Ovary (tissue), 9 donors: ENCODE measurements around the gene PRDM16. TPM values are rescaled to one million over a fixed set of nuclear protein-coding genes. Genes with fewer than 3 reads are reported as not detected.

Experiments used
- DNase-seq, 5 donors: peaks; one replicate each; pipeline ENCODE4 v3.0.0-alpha.2; 2019 to 2020
- H3K27ac ChIP-seq, 2 donors: fragments of 200-600 bp; one replicate each; pipeline versions ENCODE4 v1.5.1 to v1.8.0; 2019 to 2022
- H3K27me3 ChIP-seq: fragments of 200-600 bp; one replicate; pipeline ENCODE4 v1.8.0; 2022
- H3K36me3 ChIP-seq: fragments of 200-600 bp; sonication (generic); one replicate; pipeline ENCODE4 v1.5.1; 2019
- H3K4me1 ChIP-seq: one replicate; pipeline ENCODE4 v1.8.1; 2013; ENCODE audit warnings: mild to moderate bottlenecking, moderate library complexity; ENCODE audit not compliant: insufficient read depth
- H3K4me3 ChIP-seq: fragments of 200-600 bp; sonication (generic); one replicate; pipeline ENCODE4 v1.5.1; 2017
- H3K9me3 ChIP-seq, 2 donors: fragments of 200-600 bp in 1 of 2; sonication (generic) in 1 of 2; one replicate each; pipeline versions ENCODE4 v1.5.1 to v1.8.1; 2013 to 2019; ENCODE audit warnings: mild to moderate bottlenecking in 1 of 2, moderate library complexity in 1 of 2
- EP300 ChIP-seq: sonication (generic); formaldehyde crosslinking; IDR thresholded peaks from one replicate; pipeline ENCODE4 v1.6.1; 2017; ENCODE audit warnings: antibody characterized with exemption
- POLR2A ChIP-seq: fragments of 450-650 bp; IDR thresholded peaks from one replicate; pipeline ENCODE4 v1.6.1; 2017; ENCODE audit warnings: antibody characterized with exemption, mild to moderate bottlenecking, moderate library complexity
- WGBS, 3 donors: extraction: QIAGEN DNeasy Blood & Tissue Kit in 1 of 3; methylation state at CpG; one replicate each; pipeline versions ENCODE4 v1.1.5 to v1.1.7; 2013 to 2017; 5-methylcytosine and 5-hydroxymethylcytosine counted together
- intact Hi-C, 4 donors: fragments of 100-400 bp; cut with DNase I; formaldehyde crosslinking; loops; one replicate each; pipeline versions ENCODE4 v1.11.0 to v1.15.1; 2022 to 2023
- polyA plus RNA-seq, 2 donors: library from polyadenylated mRNA; stranded (reverse); fragments of 200-250 nt in 1 of 2; fragments of 350-450 nt in 1 of 2; fragmentation: Illumina TruSeq in 1 of 2; extraction: RNeasy Lipid Tissue Mini Kit (QIAGEN cat#74804) in 1 of 2; gene quantifications; one replicate each; pipeline ENCODE4 v1.2.3, GENCODE V29; 2013 to 2014
- total RNA-seq, 7 donors: library from RNA; depleted of rRNA in 2 of 7; stranded (reverse); fragments of >200 nt in 2 of 7; fragmentation: NEBNext Ultra II Directional in 3 of 7; extraction: Animal tissue kit (Norgen Biotek cat#: 25700) in 3 of 7; gene quantifications; one replicate each; pipeline versions ENCODE4 v1.1.0 to v1.2.4, GENCODE V29; 2016 to 2023
- TF ChIP-seq, protein P1 (sequence below), 3 donors: fragments of 450-650 bp in 2 of 3; fragments of 200-600 bp in 1 of 3; IDR thresholded peaks; one replicate each; pipeline versions ENCODE4 v1.5.1 to v1.8.0; 2016 to 2022; ENCODE audit warnings: antibody characterized with exemption in 3 of 3, mild to moderate bottlenecking in 1 of 3
- donor health status: DM: no; HTN: no; CAD: no; lungs with moderate emphysema.
- donor health status: DM: no; HTN: no; CAD: no.
- donor health status: Bipolar disorder and iron deficiency.
- donor health status: DM: yes; HTN: yes; CAD: no.
- donor health status: DM: no; HTN: no; CAD: no.
- donor health status: DM: yes; HTN: yes; CAD: no.

Gene PRDM16
- total and polyA plus RNA-seq, 9 donors, result 1.1 to 17.3 (median 3.9) TPM

DNA sequence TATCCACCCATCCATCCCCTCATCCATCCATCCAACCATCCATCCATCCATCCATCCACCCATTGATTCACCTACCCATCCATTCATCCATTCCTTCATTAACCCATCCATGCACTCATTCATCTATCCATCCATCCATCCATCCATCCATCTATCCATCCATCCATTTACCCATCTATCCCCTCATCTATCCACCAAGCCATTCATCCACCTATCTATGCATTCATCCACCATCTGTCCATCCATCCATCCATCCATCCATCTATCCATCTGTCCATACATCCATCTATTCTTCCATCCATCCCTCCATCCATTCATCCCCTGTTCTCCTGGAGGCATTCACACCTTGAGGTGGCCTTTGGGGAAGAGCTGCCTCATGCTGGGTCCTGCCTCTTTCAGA, 107.0 kb downstream of the PRDM16 start:
- peaks cover 19% of the 10 kb centered on the region for H3K4me1 ChIP-seq

GRCh38 chr1:3176820-3177219, 107.8 kb downstream of the PRDM16 start:
- intact Hi-C loops, result no loop called here
- H3K36me3 ChIP-seq, result no peaks in the 10 kb centered on the region
- TF ChIP-seq, protein P1, sequence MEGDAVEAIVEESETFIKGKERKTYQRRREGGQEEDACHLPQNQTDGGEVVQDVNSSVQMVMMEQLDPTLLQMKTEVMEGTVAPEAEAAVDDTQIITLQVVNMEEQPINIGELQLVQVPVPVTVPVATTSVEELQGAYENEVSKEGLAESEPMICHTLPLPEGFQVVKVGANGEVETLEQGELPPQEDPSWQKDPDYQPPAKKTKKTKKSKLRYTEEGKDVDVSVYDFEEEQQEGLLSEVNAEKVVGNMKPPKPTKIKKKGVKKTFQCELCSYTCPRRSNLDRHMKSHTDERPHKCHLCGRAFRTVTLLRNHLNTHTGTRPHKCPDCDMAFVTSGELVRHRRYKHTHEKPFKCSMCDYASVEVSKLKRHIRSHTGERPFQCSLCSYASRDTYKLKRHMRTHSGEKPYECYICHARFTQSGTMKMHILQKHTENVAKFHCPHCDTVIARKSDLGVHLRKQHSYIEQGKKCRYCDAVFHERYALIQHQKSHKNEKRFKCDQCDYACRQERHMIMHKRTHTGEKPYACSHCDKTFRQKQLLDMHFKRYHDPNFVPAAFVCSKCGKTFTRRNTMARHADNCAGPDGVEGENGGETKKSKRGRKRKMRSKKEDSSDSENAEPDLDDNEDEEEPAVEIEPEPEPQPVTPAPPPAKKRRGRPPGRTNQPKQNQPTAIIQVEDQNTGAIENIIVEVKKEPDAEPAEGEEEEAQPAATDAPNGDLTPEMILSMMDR (IDR thresholded peaks at IDR 0.05), result no peak
- TF ChIP-seq POLR2A, result no peak
- TF ChIP-seq EP300, result no peak
- 91 to 98% (median 93%) methylated on average over 2 of the region's 2 CpGs for WGBS, 3 donors
- DNase-seq, result no peak
- H3K27me3 ChIP-seq, result no peaks in the 10 kb centered on the region
- H3K4me1 ChIP-seq, result peaks cover 13% of the 10 kb centered on the region
- no peaks in the 10 kb centered on the region for H3K9me3 ChIP-seq
- H3K27ac ChIP-seq, result no peak overlapping the region
- H3K4me3 ChIP-seq, result no peak overlapping the region

More for the DNA sequence above, 107.0 kb downstream of the PRDM16 start:
- intact Hi-C loops, result no loop called here
- H3K4me3 ChIP-seq, result no peak overlapping the region
- TF ChIP-seq, protein P1 (IDR thresholded peaks at IDR 0.05), result no peak
- TF ChIP-seq POLR2A (no peak), EP300 (no peak)
- H3K27ac ChIP-seq, result no peak overlapping the region
- no peaks in the 10 kb centered on the region for H3K9me3 ChIP-seq
- H3K27me3 ChIP-seq, result no peaks in the 10 kb centered on the region
- DNase-seq, result no peak
- no peaks in the 10 kb centered on the region for H3K36me3 ChIP-seq

GRCh38 chr1:3178279-3178678, 109.3 kb downstream of the PRDM16 start:
- intact Hi-C loops, result no loop called here
- Histone ChIP-seq H3K4me1 (peaks cover 12% of the 10 kb centered on the region), H3K27ac (no peak overlapping the region), H3K9me3 (no peaks in the 10 kb centered on the region), H3K36me3 (no peaks in the 10 kb centered on the region), H3K27me3 (no peaks in the 10 kb centered on the region), H3K4me3 (no peak overlapping the region)
- no peak for TF ChIP-seq POLR2A
- no peak for TF ChIP-seq EP300
- TF ChIP-seq, protein P1 (IDR thresholded peaks at IDR 0.05), result no peak
- WGBS, 3 donors, result 85 to 92% (median 90%) methylated on average over 16 of the region's 16 CpGs
- DNase-seq, result no peak

DNA sequence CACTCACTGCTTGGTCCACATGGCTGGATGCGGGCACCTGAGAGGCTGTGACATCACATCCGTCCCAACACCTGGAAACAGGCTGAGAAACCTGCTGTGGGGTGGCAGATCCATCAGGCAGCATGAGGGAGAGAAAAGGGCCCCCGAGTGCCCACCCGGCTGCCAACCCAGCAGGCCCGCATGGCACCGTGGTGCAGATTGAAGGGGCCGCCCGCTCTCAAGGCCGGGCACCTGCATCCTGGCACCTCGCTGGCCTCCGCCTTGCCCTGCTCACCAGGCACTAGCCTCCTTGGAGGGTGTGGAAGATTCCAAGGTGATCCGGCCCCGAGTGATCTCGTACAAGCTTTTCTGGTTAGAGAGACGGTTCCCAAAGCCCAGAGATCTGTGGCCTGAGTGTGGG, 110.5 kb downstream of the PRDM16 start:
- Histone ChIP-seq H3K36me3 (no peaks in the 10 kb centered on the region), H3K27me3 (no peaks in the 10 kb centered on the region), H3K4me3 (no peak overlapping the region), H3K4me1 (peaks cover 10% of the 10 kb centered on the region), H3K27ac (no peak overlapping the region), H3K9me3 (no peaks in the 10 kb centered on the region)
- 87 to 89% (median 88%) methylated on average over 15 of the region's 15 CpGs for WGBS, 3 donors
- intact Hi-C loops, result no loop called here
- TF ChIP-seq POLR2A (no peak), EP300 (no peak)
- TF ChIP-seq, protein P1 (IDR thresholded peaks at IDR 0.05), result no peak
- DNase-seq, result no peak
